Colonic mucosa (tissue), 4 donors: ENCODE data around the gene SMAD3. TPM values are rescaled to one million over a fixed set of nuclear protein-coding genes. Genes with fewer than 3 reads are reported as not detected.

Source experiments
- DNase-seq: peaks from one replicate; pipeline ENCODE4 v3.0.0-alpha.2; 2020
- H3K27ac ChIP-seq: fragments of 200-600 bp; one replicate; pipeline ENCODE4 v1.8.0; 2021
- H3K27me3 ChIP-seq: fragments of 200-600 bp; one replicate; pipeline ENCODE4 v1.8.0; 2021
- H3K36me3 ChIP-seq: fragments of 200-600 bp; one replicate; pipeline ENCODE4 v1.8.0; 2021
- H3K4me1 ChIP-seq: fragments of 200-600 bp; one replicate; pipeline ENCODE4 v1.8.0; 2021; ENCODE audit warnings: mild to moderate bottlenecking
- H3K4me3 ChIP-seq: fragments of 200-600 bp; one replicate; pipeline ENCODE4 v1.8.0; 2021
- H3K9ac ChIP-seq, 2 donors: one replicate each; pipeline ENCODE4 v1.7.0; 2013; ENCODE audit warnings: control low read depth in 2 of 2, low read depth in 2 of 2, low read length in 2 of 2
- H3K9me3 ChIP-seq: fragments of 200-600 bp; one replicate; pipeline ENCODE4 v1.8.0; 2021
- CTCF ChIP-seq: fragments of 200-600 bp; IDR thresholded peaks from one replicate; pipeline ENCODE4 v1.8.0; 2022; ENCODE audit warnings: antibody characterized with exemption, mild to moderate bottlenecking
- intact Hi-C: fragments of 100-400 bp; cut with DNase I; formaldehyde crosslinking; loops from one replicate; pipeline ENCODE4 v1.14.1; 2022
- total RNA-seq, 2 donors: library from RNA; stranded (reverse); fragmentation: NEBNext Ultra II Directional in 1 of 2; extraction: Animal tissue kit (Norgen Biotek cat#: 25700) in 1 of 2; gene quantifications; one replicate each; pipeline ENCODE4 v1.2.1, GENCODE V29; 2021
- donor health status: healthy.
- donor health status: DM: no; HTN: no; CAD: no.
- donor health status: DM: no; HTN: no; CAD: no.

The SMAD3 gene
- total RNA-seq, 2 donors from 2014 or later, result 38.6 to 62.1 TPM

- intact Hi-C loops, result no loop called here
- Histone ChIP-seq H3K36me3 (no peaks in the 10 kb centered on the region), H3K4me3 (no peak overlapping the region), H3K4me1 (peaks cover 30% of the 10 kb centered on the region), H3K9ac (no peak overlapping the region), H3K27me3 (no peaks in the 10 kb centered on the region), H3K27ac (no peak overlapping the region), H3K9me3 (no peaks in the 10 kb centered on the region)
- TF ChIP-seq CTCF, result no peak
- no peak for DNase-seq
These were observed 79.9 kb downstream of the SMAD3 start for GRCh38 chr15:67145312-67145610.

GRCh38 chr15:67145710-67146109 lies 80.3 kb downstream of the SMAD3 start:
- Histone ChIP-seq H3K36me3 (no peaks in the 10 kb centered on the region), H3K27me3 (no peaks in the 10 kb centered on the region), H3K4me3 (no peak overlapping the region), H3K9ac (peak overlapping the region in 1 of 2 donors; percentile 26), H3K4me1 (peaks cover 30% of the 10 kb centered on the region), H3K9me3 (no peaks in the 10 kb centered on the region), H3K27ac (peak overlapping the region; percentile 70)
- TF ChIP-seq CTCF, result no peak
- no peak for DNase-seq
- intact Hi-C loops, result no loop called here

- Histone ChIP-seq H3K4me3 (no peak overlapping the region), H3K27ac (peak overlapping the region; percentile 70), H3K9ac (peak overlapping the region; percentile 14 to 26), H3K36me3 (no peaks in the 10 kb centered on the region), H3K4me1 (peaks cover 30% of the 10 kb centered on the region), H3K9me3 (no peaks in the 10 kb centered on the region), H3K27me3 (no peaks in the 10 kb centered on the region)
- no peak for TF ChIP-seq CTCF
- DNase-seq, result peak; percentile 82
- intact Hi-C loops, result no loop called here
These were observed 80.8 kb downstream of the SMAD3 start for GRCh38 chr15:67146234-67146633.

- H3K4me3 ChIP-seq, result no peak overlapping the region
- H3K36me3 ChIP-seq, result no peaks in the 10 kb centered on the region
- intact Hi-C loops, result no loop called here
- TF ChIP-seq CTCF, result no peak
- H3K4me1 ChIP-seq, result peaks cover 30% of the 10 kb centered on the region
- H3K9ac ChIP-seq, result peak overlapping the region; percentile 26 to 50
- peak; percentile 88 for DNase-seq
- H3K9me3 ChIP-seq, result no peaks in the 10 kb centered on the region
- H3K27me3 ChIP-seq, result no peaks in the 10 kb centered on the region
- peak overlapping the region; percentile 70 for H3K27ac ChIP-seq
These were observed 81.5 kb downstream of the SMAD3 start for GRCh38 chr15:67146875-67147381.

GRCh38 chr15:67147396-67147949 lies 82.1 kb downstream of the SMAD3 start:
- intact Hi-C loops, result no loop called here
- H3K9ac ChIP-seq, result peak overlapping the region in 1 of 2 donors; percentile 26

More at GRCh38 chr15:67147396-67147949, 82.1 kb downstream of the SMAD3 start:
- H3K9me3 ChIP-seq, result no peaks in the 10 kb centered on the region
- TF ChIP-seq CTCF, result no peak
- no peaks in the 10 kb centered on the region for H3K36me3 ChIP-seq
- H3K27ac ChIP-seq, result peak overlapping the region; percentile 70
- peaks cover 30% of the 10 kb centered on the region for H3K4me1 ChIP-seq
- H3K4me3 ChIP-seq, result no peak overlapping the region
- DNase-seq, result no peak
- no peaks in the 10 kb centered on the region for H3K27me3 ChIP-seq
